Mucosa of descending colon (tissue), 3 donors: ENCODE measurements around the gene EBLN2. TPM values are rescaled to one million over a fixed set of nuclear protein-coding genes. Genes with fewer than 3 reads are reported as not detected.

Experiments used
- ATAC-seq: fragments of 200-7000 bp; cut with Tn5 transposase; one replicate; pipeline ENCODE4 v1.9.1; 2020; ENCODE audit warnings: mild to moderate bottlenecking, moderate library complexity
- DNase-seq, 3 donors: peaks; one replicate each; pipeline ENCODE4 v3.0.0-alpha.2; 2020
- H3K36me3 ChIP-seq: fragments of 200-600 bp; one replicate; pipeline ENCODE4 v1.8.0; 2021; ENCODE audit warnings: low read depth, mild to moderate bottlenecking
- H3K4me1 ChIP-seq: fragments of 200-600 bp; one replicate; pipeline ENCODE4 v1.8.0; 2021; ENCODE audit warnings: low read depth, mild to moderate bottlenecking
- H3K4me3 ChIP-seq: fragments of 200-600 bp; one replicate; pipeline ENCODE4 v1.8.0; 2021; ENCODE audit warnings: mild to moderate bottlenecking
- H3K9me3 ChIP-seq: fragments of 200-600 bp; one replicate; pipeline ENCODE4 v1.8.0; 2021; ENCODE audit warnings: mild to moderate bottlenecking
- CTCF ChIP-seq: fragments of 200-600 bp; IDR thresholded peaks from one replicate; pipeline ENCODE4 v1.8.0; 2022; ENCODE audit warnings: antibody characterized with exemption, mild to moderate bottlenecking
- intact Hi-C, 2 donors: fragments of 100-400 bp; cut with DNase I in 1 of 2; cut with micrococcal nuclease in 1 of 2; formaldehyde crosslinking; loops; one replicate each; pipeline versions ENCODE4 v1.11.0 to v1.11.1; 2022; cut with DNase I, micrococcal nuclease
- total RNA-seq, 3 donors: library from RNA; stranded (reverse); fragmentation: NEBNext Ultra II Directional in 2 of 3; extraction: Animal tissue kit (Norgen Biotek cat#: 25700) in 2 of 3; gene quantifications; one replicate each; pipeline versions ENCODE4 v1.2.1 to v1.2.4, GENCODE V29; 2021 to 2023
- donor health status: DM: no; HTN: no; CAD: no; lungs with moderate emphysema.
- donor health status: DM: no; HTN: no; CAD: no.
- donor health status: DM: no; HTN: yes; CAD: no.

The EBLN2 gene
- total RNA-seq, 3 donors from 2014 or later = 4.3 to 5.7 (median 4.8) TPM

- DNase-seq = no peak
- intact Hi-C loops = loop anchor here (5.0 to 10.0 kb wide), 3 partner anchors 330 to 403 kb away; no protein-coding TSS in a partner anchor
Observed at GRCh38 chr3:73101881-73102280, 40.4 kb downstream of the EBLN2 start.

GRCh38 chr3:73107215-73107614 lies 45.8 kb downstream of the EBLN2 start:
- TF ChIP-seq CTCF = no peak
- no peak for ATAC-seq

More at GRCh38 chr3:73101881-73102280, 40.4 kb downstream of the EBLN2 start:
- no peak for TF ChIP-seq CTCF
- Histone ChIP-seq H3K4me3 (no peak overlapping the region), H3K9me3 (no peaks in the 10 kb centered on the region), H3K36me3 (no peaks in the 10 kb centered on the region), H3K4me1 (no peaks in the 10 kb centered on the region)
- ATAC-seq = peak; percentile 49

GRCh38 chr3:73107676-73108187 lies 46.3 kb downstream of the EBLN2 start:
- no peak for TF ChIP-seq CTCF
- Histone ChIP-seq H3K4me3 (no peak overlapping the region), H3K4me1 (no peaks in the 10 kb centered on the region), H3K36me3 (no peaks in the 10 kb centered on the region), H3K9me3 (no peaks in the 10 kb centered on the region)
- intact Hi-C loops = loop anchor here in 1 of 2 donors (10.0 kb wide), 1 partner anchor 397 kb away; no protein-coding TSS in a partner anchor
- DNase-seq = no peak
- no peak for ATAC-seq

More at GRCh38 chr3:73107215-73107614, 45.8 kb downstream of the EBLN2 start:
- Histone ChIP-seq H3K4me1 (no peaks in the 10 kb centered on the region), H3K9me3 (no peaks in the 10 kb centered on the region), H3K36me3 (no peaks in the 10 kb centered on the region), H3K4me3 (no peak overlapping the region)
- intact Hi-C loops = loop anchor here in 1 of 2 donors (10.0 kb wide), 1 partner anchor 398 kb away; no protein-coding TSS in a partner anchor
- DNase-seq = no peak

- no peak for TF ChIP-seq CTCF
- DNase-seq = no peak
- H3K36me3 ChIP-seq = no peaks in the 10 kb centered on the region
- no peaks in the 10 kb centered on the region for H3K9me3 ChIP-seq
- no peaks in the 10 kb centered on the region for H3K4me1 ChIP-seq
- no peak for ATAC-seq
- intact Hi-C loops = loop anchor here in 1 of 2 donors (10.0 kb wide), 1 partner anchor 396 kb away; no protein-coding TSS in a partner anchor
- H3K4me3 ChIP-seq = no peak overlapping the region
Observed at GRCh38 chr3:73108750-73109149, 47.3 kb downstream of the EBLN2 start.

- no peaks in the 10 kb centered on the region for H3K36me3 ChIP-seq
- no peaks in the 10 kb centered on the region for H3K4me1 ChIP-seq
- TF ChIP-seq CTCF = no peak
- intact Hi-C loops = no loop called here
- ATAC-seq = no peak
- H3K4me3 ChIP-seq = no peak overlapping the region
- DNase-seq = no peak
- H3K9me3 ChIP-seq = no peaks in the 10 kb centered on the region
Observed at GRCh38 chr3:73110530-73110929, 49.1 kb downstream of the EBLN2 start.

Other genes with a start within 250 kb of the EBLN2 start
- 10 to 100 TPM; 18.1 to 31.6 (median 21.4) TPM for gene SHQ1, start 213.2 kb upstream of the EBLN2 start, total RNA-seq
- 10 to 100 TPM in 1 of 3 donors, 1 to 10 TPM in 2; 5.3 to 12.5 (median 6.1) TPM for gene GXYLT2, start 173.6 kb upstream of the EBLN2 start, total RNA-seq
- gene PPP4R2, start 64.8 kb upstream of the EBLN2 start, total RNA-seq = 10 to 100 TPM; 71.5 to 77.5 (median 75.3) TPM